GM21576 (cell line): ENCODE measurements around the gene FMO2.

ENCODE experiments used
- ATAC-seq: cut with Tn5 transposase; IDR thresholded peaks from one replicate; pipeline ENCODE4 v1.9.1; 2021; ENCODE audit warnings: mild to moderate bottlenecking, moderate library complexity; ENCODE audit not compliant: unreplicated experiment

The FMO2 gene

DNA sequence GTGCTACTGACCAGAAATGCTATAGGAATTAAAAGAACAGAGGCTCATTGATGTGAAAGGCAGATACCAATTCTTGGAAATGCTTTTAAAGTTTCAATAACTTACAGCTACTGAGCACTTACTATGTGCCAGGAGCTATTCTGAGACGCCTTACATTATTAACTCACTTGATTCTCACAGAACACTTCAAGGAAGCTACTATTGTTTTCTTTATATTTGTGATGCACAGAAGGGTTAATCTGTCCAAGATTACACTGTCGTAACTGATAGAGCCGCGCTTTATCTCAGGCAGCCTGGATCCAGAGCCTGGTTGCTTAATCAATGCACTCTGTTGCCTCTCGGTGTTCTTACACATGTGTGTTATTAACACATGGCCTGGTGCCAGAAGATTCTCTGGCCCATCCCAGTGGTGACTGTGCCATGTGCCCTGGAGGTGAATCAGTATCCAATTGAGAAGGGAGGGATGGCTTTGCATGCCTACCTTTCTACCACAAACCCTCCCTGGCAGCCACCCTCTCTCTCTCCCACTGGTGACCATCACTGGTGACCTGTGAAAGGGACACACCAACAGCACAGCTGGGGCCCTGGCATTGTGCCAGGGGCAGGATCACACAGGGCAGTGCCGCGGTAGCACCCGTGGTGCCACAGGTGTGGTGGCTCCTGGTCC lies 72.0 kb downstream of the FMO2 start:
- no peak for ATAC-seq

DNA sequence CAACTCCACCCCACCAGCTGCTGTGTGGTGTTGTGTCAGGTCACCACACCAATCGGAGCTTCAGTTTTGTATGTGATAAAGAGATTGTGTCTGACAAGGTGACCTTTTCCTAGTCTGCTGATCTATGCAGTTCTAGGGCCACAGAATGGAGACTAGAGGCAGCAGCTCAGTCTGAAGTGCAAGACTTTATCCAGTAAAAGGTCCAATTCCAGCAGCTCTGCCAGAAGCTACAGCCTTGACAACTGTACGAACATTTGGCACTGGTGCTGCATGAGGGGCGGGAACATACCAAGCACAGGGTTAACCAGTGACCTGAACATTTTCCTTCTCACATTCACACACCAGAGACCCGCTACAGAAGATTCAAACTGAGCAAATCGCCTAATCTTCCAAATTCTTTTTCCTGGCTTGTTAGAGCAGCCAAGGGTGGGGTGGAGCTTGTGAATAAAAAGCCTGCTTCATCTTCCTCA lies 72.5 kb downstream of the FMO2 start:
- ATAC-seq, result no peak

DNA sequence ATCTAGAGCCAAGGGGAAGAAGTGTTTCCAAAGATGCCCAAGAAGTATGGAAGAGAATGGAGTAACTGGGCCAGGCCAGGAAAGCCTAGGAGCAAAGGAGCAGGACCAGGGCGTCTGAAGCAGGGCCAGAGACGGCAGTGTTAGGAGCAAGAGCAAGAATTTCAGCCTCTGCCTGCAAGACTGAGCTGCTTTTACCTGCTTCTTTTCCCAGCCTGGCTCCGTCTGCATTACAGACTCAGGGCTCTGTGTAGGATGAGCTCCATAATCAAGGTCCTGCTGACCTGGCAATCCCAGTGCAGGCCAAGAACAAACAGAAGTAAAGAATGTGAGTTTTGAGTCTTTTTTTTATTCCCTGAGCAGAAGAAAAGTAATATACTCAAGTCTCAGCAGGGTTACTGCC lies 73.3 kb downstream of the FMO2 start:
- no peak for ATAC-seq

DNA sequence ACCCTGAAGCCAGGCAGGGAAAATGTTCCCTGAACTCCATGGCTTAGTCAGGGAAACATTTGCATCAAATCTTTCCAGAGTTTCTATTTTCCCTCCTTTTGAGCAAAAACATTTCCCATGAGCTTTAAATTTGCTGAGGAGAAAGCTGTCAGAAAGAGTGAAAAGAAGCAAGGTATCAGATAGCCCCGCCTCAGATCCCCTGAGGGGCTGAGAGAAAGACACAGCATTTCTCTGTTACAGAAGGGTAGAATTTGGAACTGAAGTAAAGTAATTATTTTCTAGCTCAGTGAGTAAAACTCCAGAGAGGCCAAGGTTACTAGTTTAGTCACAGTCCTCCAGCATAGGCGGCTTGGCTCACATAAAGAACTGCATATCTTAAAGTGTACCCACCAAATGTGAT lies 73.8 kb downstream of the FMO2 start:
- no peak for ATAC-seq
